GM13976 (cell line): Measurements from ENCODE around the gene OSBPL6.
"Not testable (repeated sequence)": the region's sequence is repeated elsewhere in the genome, so short reads cannot be mapped to it uniquely, and the experiment has no call there.

ENCODE experiments used
- DNase-seq: peaks from one replicate; pipeline ENCODE4 v3.0.0; 2012; ENCODE audit warnings: low spot score
- CTCF ChIP-seq: IDR thresholded peaks from 2 replicates; pipeline ENCODE4 v1.5.1; 2012; ENCODE audit warnings: borderline replicate concordance, mild to moderate bottlenecking; ENCODE audit not compliant: insufficient read depth; ENCODE audit errors: extremely low read depth, missing control alignments, control extremely low read depth
- in situ Hi-C: fragments of 300-500 bp; cut with MboI; formaldehyde crosslinking; loops from one replicate; pipeline ENCODE4 v1.12.0; 2022; ENCODE audit warnings: low sequenced_read_pairs, mixed read lengths, inconsistent platforms; ENCODE audit not compliant: unreplicated experiment

OSBPL6 gene

GRCh38 chr2:178159966-178160365, 34.3 kb upstream of the OSBPL6 start:
- in situ Hi-C loops = no loop called here
- DNase-seq = no peak
- TF ChIP-seq CTCF = no peak

- DNase-seq = no peak
- in situ Hi-C loops = no loop called here
- no peak for TF ChIP-seq CTCF
Measured at GRCh38 chr2:178160601-178161000, 33.7 kb upstream of the OSBPL6 start.

- in situ Hi-C loops = no loop called here
- DNase-seq = no peak
- no peak for TF ChIP-seq CTCF
Measured at GRCh38 chr2:178163395-178163794, 30.9 kb upstream of the OSBPL6 start.

GRCh38 chr2:178163911-178164310, 30.4 kb upstream of the OSBPL6 start:
- DNase-seq = no peak
- no peak for TF ChIP-seq CTCF
- in situ Hi-C loops = no loop called here

- TF ChIP-seq CTCF = no peak
- in situ Hi-C loops = no loop called here
- DNase-seq = no peak
Measured at GRCh38 chr2:178173657-178174056, 20.7 kb upstream of the OSBPL6 start.

- DNase-seq = no peak
- in situ Hi-C loops = no loop called here
Measured at GRCh38 chr2:178177066-178177679, 17.1 kb upstream of the OSBPL6 start.

GRCh38 chr2:178180648-178181047, 13.7 kb upstream of the OSBPL6 start:
- DNase-seq, in situ Hi-C loops: not testable (repeated sequence)

More at GRCh38 chr2:178177066-178177679, 17.1 kb upstream of the OSBPL6 start:
- no peak for TF ChIP-seq CTCF
